Choroid plexus epithelial cell (primary cell): ENCODE measurements around the gene CLCN6.

Source experiments
- DNase-seq: peaks from one replicate; pipeline ENCODE4 v3.0.0-alpha.2; 2010; ENCODE audit warnings: low read depth
- H3K4me3 ChIP-seq: 2 replicates; pipeline ENCODE4 v1.5.1; 2011; ENCODE audit warnings: low read depth, mild to moderate bottlenecking, control low read depth, low read length, moderate library complexity
- TF ChIP-seq, protein P1 (sequence below): conservative IDR thresholded peaks from 2 replicates; pipeline ENCODE4 v1.5.1; 2011; ENCODE audit warnings: low read depth, mild to moderate bottlenecking, control low read depth, inconsistent platforms, low read length, moderate library complexity

Gene CLCN6

GRCh38 chr1:11837767-11838348, 31.9 kb downstream of the CLCN6 start:
- DNase-seq = no peak
- no peak overlapping the region for H3K4me3 ChIP-seq
- TF ChIP-seq, protein P1, sequence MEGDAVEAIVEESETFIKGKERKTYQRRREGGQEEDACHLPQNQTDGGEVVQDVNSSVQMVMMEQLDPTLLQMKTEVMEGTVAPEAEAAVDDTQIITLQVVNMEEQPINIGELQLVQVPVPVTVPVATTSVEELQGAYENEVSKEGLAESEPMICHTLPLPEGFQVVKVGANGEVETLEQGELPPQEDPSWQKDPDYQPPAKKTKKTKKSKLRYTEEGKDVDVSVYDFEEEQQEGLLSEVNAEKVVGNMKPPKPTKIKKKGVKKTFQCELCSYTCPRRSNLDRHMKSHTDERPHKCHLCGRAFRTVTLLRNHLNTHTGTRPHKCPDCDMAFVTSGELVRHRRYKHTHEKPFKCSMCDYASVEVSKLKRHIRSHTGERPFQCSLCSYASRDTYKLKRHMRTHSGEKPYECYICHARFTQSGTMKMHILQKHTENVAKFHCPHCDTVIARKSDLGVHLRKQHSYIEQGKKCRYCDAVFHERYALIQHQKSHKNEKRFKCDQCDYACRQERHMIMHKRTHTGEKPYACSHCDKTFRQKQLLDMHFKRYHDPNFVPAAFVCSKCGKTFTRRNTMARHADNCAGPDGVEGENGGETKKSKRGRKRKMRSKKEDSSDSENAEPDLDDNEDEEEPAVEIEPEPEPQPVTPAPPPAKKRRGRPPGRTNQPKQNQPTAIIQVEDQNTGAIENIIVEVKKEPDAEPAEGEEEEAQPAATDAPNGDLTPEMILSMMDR = no peak

GRCh38 chr1:11838349-11839272, 32.6 kb downstream of the CLCN6 start:
- TF ChIP-seq, protein P1 = peak; percentile 99
- peak; percentile 75 for DNase-seq
- no peak overlapping the region for H3K4me3 ChIP-seq

GRCh38 chr1:11839727-11840705, 34.0 kb downstream of the CLCN6 start:
- no peak overlapping the region for H3K4me3 ChIP-seq
- TF ChIP-seq, protein P1 = no peak
- no peak for DNase-seq

GRCh38 chr1:11841245-11842153, 35.5 kb downstream of the CLCN6 start:
- H3K4me3 ChIP-seq = no peak overlapping the region
- DNase-seq = peak; percentile 17
- TF ChIP-seq, protein P1 = no peak

GRCh38 chr1:11842154-11843041, 36.4 kb downstream of the CLCN6 start:
- TF ChIP-seq, protein P1 = no peak
- DNase-seq = peak; percentile 93
- H3K4me3 ChIP-seq = no peak overlapping the region
